GM10248 (cell line): ENCODE data around the gene TMPRSS6.

ENCODE experiments used
- CTCF ChIA-PET: fragments of 300-600 bp; sonication (Branson Sonifier 250); formaldehyde crosslinking; extraction: SDS; loops from one replicate; lab custom pipeline; 2021; ENCODE audit warnings: antibody characterized with exemption; lab: Yijun Ruan, JAX
- POLR2A ChIA-PET: fragments of 350-650 bp; sonication (Branson Sonifier 250); formaldehyde crosslinking; extraction: SDS; loops from one replicate; lab custom pipeline; 2020; ENCODE audit warnings: antibody characterized with exemption; lab: Yijun Ruan, JAX
- DNase-seq: peaks from one replicate; pipeline ENCODE4 v3.0.0; 2012; ENCODE audit errors: extremely low spot score
- TF ChIP-seq, protein P1 (sequence below): IDR thresholded peaks from 2 replicates; pipeline ENCODE4 v1.5.1; 2012; ENCODE audit warnings: mild to moderate bottlenecking, low read depth; ENCODE audit errors: extremely low read depth, missing control alignments, control extremely low read depth

Gene TMPRSS6

DNA sequence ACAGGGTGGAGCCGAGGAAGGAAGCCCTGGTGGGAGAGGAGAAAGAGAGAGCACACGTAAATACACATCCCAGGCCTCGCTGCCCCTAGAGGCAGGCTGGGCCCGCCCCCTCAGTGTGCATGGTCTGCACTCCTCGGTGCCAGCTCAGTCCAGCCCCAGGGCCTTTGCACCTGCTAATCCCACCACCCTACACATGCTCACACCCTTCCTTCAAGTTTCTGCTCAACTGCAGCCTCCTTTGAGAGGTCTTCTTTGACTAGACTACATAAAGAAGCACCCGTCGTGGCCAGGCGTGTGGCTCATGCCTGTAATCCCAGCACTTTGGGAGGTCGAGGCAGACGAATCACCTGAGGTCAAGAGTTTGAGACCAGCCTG, 34.7 kb upstream of the TMPRSS6 start:
- CTCF ChIA-PET, result interaction anchor here (1.2 to 1.6 kb wide), 2 partner anchors 10 to 18 kb away, joined by 4 to 5 read pairs; no protein-coding TSS in a partner anchor

DNA sequence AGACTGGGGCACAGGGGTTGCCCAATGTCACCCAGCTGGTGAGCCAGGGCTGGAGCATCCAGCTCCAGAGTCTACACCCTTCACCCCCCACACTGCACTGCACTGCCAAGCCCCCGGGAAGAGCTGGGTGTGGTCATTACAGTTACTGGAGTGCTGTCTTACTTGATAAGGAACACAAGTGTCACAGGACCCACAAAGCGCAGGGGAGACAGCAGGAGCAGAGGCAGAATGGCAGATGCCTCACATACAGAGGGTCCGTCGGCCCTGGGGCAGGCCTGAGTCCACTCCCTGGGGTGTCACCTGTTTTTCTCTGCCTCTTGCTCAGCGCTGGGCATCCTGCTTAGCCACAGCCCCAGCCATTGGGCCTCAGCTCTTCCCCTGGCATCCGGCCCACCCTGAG, 32.5 kb upstream of the TMPRSS6 start:
- DNase-seq, result no peak
- TF ChIP-seq, protein P1, sequence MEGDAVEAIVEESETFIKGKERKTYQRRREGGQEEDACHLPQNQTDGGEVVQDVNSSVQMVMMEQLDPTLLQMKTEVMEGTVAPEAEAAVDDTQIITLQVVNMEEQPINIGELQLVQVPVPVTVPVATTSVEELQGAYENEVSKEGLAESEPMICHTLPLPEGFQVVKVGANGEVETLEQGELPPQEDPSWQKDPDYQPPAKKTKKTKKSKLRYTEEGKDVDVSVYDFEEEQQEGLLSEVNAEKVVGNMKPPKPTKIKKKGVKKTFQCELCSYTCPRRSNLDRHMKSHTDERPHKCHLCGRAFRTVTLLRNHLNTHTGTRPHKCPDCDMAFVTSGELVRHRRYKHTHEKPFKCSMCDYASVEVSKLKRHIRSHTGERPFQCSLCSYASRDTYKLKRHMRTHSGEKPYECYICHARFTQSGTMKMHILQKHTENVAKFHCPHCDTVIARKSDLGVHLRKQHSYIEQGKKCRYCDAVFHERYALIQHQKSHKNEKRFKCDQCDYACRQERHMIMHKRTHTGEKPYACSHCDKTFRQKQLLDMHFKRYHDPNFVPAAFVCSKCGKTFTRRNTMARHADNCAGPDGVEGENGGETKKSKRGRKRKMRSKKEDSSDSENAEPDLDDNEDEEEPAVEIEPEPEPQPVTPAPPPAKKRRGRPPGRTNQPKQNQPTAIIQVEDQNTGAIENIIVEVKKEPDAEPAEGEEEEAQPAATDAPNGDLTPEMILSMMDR, result no peak
- ChIA-PET CTCF (interaction anchor here (0.9 to 4.6 kb wide), 7 partner anchors 9 to 118 kb away, joined by 3 to 37 read pairs (median 4); no protein-coding TSS in a partner anchor), POLR2A (interaction anchor here (1.1 to 3.5 kb wide), 2 partner anchors 8 to 20 kb away, joined by 3 to 13 read pairs; partner anchors contain the start of gene IL2RB)

More for the DNA sequence above, 34.7 kb upstream of the TMPRSS6 start:
- TF ChIP-seq, protein P1, result no peak
- DNase-seq, result no peak
- POLR2A ChIA-PET, result no interaction called here

DNA sequence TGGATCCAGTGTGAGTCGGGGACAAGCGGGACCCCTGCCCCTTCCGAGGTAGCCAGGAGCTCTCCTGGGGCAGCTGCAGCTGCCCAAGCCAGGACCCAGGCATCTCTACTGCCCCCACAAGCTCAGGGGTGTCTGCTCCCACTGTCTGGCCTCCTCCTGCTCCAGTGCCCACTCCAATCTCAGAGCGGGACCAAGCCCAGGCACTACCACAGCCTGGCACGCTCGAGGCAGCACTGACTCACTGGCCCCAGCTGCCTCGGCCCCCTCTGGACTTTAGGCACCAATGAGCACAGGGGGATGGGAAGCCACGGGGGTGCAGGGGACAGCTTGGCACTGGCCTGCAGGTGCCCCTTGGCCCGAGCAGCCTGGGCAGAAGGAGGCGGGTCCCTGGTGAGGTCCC, 32.0 kb upstream of the TMPRSS6 start:
- DNase-seq, result no peak
- TF ChIP-seq, protein P1, result no peak
- POLR2A ChIA-PET, result interaction anchor here (1.1 to 3.5 kb wide), 2 partner anchors 8 to 19 kb away, joined by 3 to 13 read pairs; partner anchors contain the start of gene IL2RB
- CTCF ChIA-PET, result interaction anchor here (0.9 to 4.6 kb wide), 9 partner anchors 8 to 118 kb away, joined by 3 to 37 read pairs (median 5); partner anchors contain the start of gene IL2RB

DNA sequence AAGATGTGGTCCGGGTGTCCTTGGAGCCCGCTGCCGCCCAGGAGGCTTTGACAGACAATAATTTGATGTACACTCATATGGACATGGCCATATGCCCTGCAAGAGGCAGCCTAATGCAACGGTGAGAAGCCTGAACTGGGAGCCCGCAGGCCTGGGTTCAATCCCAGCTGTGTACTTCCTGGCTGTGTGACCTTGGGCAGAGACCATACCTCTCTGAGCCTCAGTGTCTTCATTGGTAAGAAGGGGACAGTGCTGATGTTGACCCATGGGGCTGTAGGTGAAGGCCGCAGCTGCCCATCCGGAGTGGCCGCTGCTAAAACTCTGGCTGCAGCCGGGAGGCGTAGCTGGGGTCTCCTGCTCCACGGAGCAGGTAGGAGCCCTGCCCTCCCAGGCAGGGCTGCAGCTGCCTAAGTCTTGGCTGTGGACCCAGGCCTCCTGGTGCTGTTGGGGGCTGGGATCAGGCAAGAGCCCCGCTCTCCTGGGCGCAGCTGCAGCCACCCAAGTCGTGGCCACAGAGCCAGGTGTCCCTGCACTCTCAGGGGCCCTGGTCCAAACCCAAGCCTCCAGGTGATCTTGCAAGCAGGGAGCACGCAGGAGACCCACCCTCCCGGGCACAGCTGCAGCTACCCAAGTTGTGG, 31.3 kb upstream of the TMPRSS6 start:
- DNase-seq, result no peak
- CTCF ChIA-PET, result interaction anchor here (0.7 to 4.6 kb wide), 11 partner anchors 8 to 59 kb away, joined by 3 to 37 read pairs (median 4); partner anchors contain the start of gene IL2RB
- TF ChIP-seq, protein P1, result no peak
- POLR2A ChIA-PET, result interaction anchor here (1.1 to 3.5 kb wide), 2 partner anchors 9 to 19 kb away, joined by 3 to 13 read pairs; partner anchors contain the start of gene IL2RB

DNA sequence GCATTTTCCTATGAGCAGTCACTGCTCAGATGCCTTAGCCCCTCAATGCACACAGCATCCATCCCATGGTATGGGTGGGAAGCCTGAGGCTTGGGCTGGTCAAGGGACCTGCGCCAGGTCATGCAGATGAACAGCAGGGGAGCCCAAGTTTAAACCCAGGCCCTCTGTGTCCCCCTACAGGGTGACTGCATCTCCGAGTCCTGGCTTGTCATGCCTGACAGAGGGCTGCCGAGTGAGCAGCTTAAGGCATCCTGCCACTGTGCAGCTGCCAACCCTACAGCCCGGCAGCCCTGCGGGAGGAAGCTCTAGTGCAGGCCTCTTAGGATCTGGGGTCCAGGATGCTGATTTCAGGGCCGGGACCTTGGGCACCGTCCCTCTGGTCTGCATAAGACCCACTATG, 30.2 kb upstream of the TMPRSS6 start:
- DNase-seq, result peak; percentile 41
- ChIA-PET CTCF (interaction anchor here (1.2 to 4.6 kb wide), 6 partner anchors 11 to 60 kb away, joined by 3 to 37 read pairs (median 4); no protein-coding TSS in a partner anchor), POLR2A (interaction anchor here (1.0 to 3.5 kb wide), 3 partner anchors 10 to 52 kb away, joined by 3 to 13 read pairs (median 3); partner anchors contain the start of gene IL2RB)
- TF ChIP-seq, protein P1, result no peak

DNA sequence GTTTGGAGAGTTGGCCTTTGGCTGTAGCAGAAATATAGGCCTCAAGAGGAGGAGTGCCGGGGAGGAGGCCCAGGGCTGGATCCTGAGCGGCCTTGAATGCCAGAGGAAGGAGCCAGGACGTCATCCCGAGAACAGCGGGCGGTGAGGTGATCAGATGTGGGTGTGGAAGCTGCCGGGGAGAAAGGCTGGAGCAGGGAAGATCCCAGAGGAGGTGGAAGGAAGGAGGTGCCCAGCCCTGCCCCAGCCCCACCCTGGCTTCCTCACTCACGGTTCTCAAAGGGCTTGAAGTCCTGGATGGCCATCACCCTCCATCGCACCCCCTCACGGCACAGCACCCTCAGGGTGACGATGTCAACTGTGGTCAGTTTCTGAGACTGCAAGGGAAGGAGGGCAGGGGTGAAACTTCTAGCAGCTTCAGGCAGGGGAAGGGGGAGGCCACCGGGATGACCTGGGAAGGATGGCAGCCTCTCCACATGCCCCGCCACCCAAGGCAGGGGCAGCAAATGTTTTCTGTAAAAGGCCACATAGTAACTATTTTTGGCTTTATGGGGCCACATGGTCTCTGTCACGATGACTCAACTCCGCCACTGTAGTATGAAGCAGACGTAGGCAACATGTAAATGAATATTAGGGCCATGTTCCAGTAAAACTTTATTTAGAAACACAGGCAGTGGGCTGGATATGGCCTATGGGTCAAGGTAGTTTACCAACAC, 29.5 kb upstream of the TMPRSS6 start:
- no peak for DNase-seq
- TF ChIP-seq, protein P1, result no peak
- CTCF ChIA-PET, result interaction anchor here (1.5 to 4.6 kb wide), 4 partner anchors 15 to 60 kb away, joined by 3 to 37 read pairs (median 6); no protein-coding TSS in a partner anchor
- POLR2A ChIA-PET, result interaction anchor here (1.0 to 3.5 kb wide), 2 partner anchors 11 to 51 kb away, joined by 3 to 13 read pairs; partner anchors contain the start of gene IL2RB
